ENCODE data around the gene CDKN3. TPM values are rescaled to one million over a fixed set of nuclear protein-coding genes. Genes with fewer than 3 reads are reported as not detected.
"Not testable (repeated sequence)": the region's sequence is repeated elsewhere in the genome, so short reads cannot be mapped to it uniquely, and the experiment has no call there.

Gene CDKN3
- total RNA-seq, 2 donors from 2014 or later = 68.0 to 73.3 TPM

DNA sequence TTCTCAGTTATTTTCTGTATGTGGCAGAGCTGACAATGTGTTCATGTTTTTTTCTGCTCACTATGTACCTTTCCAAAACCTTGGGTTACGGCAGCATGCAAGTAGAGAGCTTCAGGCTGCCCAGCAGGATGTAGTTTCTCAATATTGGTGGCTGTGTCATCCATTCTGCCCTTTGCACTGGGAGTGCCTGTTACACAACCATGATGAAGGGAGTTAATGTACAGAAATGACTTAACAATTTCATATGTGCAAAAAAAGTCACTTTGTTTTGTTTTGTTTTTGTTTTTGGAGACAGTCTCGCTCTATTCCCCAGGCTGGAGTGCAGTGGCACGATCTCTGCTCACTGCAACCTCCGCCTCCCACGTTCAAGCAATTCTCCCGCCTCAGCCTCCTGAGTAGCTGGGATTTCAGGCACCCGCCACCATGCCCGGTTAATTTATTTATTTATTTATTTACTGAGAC, 50.5 kb downstream of the CDKN3 start:
- no peak overlapping the region for H3K4me3 Mint-ChIP-seq
- H3K36me3 Mint-ChIP-seq (ENCODE audit: low read depth) = no peaks in the 10 kb centered on the region
- H3K27me3 Mint-ChIP-seq = peaks cover 4% of the 10 kb centered on the region
- ATAC-seq (replicated peaks) = no peak
- H3K4me1 Mint-ChIP-seq = peaks cover 6% of the 10 kb centered on the region
- H3K9me3 Mint-ChIP-seq = no peaks in the 10 kb centered on the region
- H3K27ac Mint-ChIP-seq = no peak overlapping the region

DNA sequence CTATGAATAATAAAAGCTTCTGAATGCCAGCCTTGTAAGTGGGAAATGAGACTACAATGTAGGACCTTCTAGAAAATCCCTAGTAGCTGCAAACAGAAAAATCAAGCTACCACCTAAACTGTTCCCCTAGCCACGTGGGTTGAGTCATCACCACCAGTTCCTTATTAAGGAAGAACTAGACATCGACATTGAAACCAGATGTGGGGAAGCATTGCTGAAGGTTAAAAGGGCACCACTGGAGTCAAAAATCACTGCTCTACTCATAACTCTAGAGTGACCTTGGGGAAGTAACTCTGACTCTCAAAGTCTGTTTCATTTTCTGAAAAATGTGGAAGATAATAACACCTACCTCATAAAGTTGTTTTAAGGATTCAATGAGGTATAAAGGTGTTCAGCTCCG, 53.7 kb downstream of the CDKN3 start:
- no peak overlapping the region for H3K27ac Mint-ChIP-seq
- peak; percentile 89 for ATAC-seq (replicated peaks)
- H3K36me3 Mint-ChIP-seq (ENCODE audit: low read depth) = no peaks in the 10 kb centered on the region
- H3K27me3 Mint-ChIP-seq = no peaks in the 10 kb centered on the region
- no peaks in the 10 kb centered on the region for H3K9me3 Mint-ChIP-seq
- peaks cover 6% of the 10 kb centered on the region for H3K4me1 Mint-ChIP-seq
- H3K4me3 Mint-ChIP-seq = peak overlapping the region; percentile 3

DNA sequence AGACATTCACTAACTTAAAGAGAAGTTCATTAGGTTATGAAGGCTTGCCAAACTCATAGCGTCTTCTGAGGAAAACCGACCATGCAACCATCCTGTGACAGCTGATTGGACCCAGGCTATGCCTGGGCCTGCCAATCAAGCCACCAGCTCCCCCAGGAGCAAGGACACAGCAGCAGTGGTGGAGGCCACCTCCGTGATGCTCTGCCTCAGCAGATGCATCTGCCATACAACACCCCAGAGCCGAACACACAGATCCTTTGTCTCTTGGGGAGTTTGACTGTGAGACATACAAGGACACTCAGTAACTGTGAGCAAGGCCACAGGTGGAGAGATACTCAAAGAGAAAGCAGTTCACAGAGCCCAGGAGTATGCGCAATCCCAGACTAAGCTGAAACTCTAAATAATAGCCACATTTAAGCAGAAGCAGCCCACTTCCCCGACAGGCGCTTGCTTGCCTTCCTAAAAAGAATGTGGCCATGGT, 54.4 kb downstream of the CDKN3 start:
- H3K27ac Mint-ChIP-seq = no peak overlapping the region
- no peaks in the 10 kb centered on the region for H3K36me3 Mint-ChIP-seq (ENCODE audit: low read depth)
- H3K4me3 Mint-ChIP-seq = peak overlapping the region; percentile 3
- H3K27me3 Mint-ChIP-seq = no peaks in the 10 kb centered on the region
- H3K4me1 Mint-ChIP-seq = peaks cover 6% of the 10 kb centered on the region
- no peak for ATAC-seq (replicated peaks)
- no peaks in the 10 kb centered on the region for H3K9me3 Mint-ChIP-seq

DNA sequence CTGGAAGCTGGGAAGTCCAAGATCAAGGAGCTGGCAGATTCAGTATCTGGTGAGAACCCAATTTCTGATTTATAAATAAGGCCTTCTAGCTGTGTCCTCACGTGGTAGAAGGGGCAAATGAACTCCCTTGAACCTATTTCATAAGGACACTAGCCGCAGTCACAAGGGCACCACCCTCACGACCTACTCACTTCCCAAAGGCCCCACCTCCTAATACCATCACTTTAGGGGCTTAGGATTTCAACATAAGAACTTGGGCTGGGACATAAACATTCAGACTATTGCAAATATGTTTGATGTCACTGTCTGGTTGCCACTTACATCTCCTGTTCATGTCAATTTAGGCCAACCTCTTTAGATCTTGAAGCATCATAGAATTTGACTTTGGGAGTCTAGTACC, 55.2 kb downstream of the CDKN3 start:
- Mint-ChIP-seq H3K9me3 (no peaks in the 10 kb centered on the region), H3K4me3 (no peak overlapping the region), H3K27me3 (no peaks in the 10 kb centered on the region), H3K27ac (no peak overlapping the region), H3K4me1 (peaks cover 6% of the 10 kb centered on the region), H3K36me3 (ENCODE audit: low read depth) (no peaks in the 10 kb centered on the region)
- no peak for ATAC-seq (replicated peaks)

DNA sequence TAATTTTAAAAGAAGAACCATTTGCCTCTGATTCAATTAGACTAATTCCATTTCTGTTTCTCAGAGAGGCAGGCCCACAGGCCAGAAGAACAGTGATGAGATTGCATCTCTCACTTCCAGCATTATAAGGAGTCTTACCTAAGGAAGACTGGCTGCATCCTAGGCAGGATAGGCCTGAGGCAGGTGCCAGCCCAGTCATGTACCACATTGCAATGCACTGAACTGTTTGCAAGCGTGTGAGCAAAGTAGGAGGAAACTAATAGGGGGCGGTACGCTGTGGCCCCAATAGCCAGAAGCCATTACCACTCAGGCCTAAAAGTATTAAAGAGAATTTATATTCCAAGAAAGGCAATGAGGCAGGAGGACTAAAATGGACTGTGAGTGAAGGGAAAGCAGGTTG, 56.4 kb downstream of the CDKN3 start:
- H3K27me3 Mint-ChIP-seq = no peaks in the 10 kb centered on the region
- H3K9me3 Mint-ChIP-seq = no peaks in the 10 kb centered on the region
- H3K27ac Mint-ChIP-seq = no peak overlapping the region
- H3K4me3 Mint-ChIP-seq = no peak overlapping the region
- peaks cover 6% of the 10 kb centered on the region for H3K4me1 Mint-ChIP-seq
- ATAC-seq (replicated peaks) = no peak
- no peaks in the 10 kb centered on the region for H3K36me3 Mint-ChIP-seq (ENCODE audit: low read depth)

DNA sequence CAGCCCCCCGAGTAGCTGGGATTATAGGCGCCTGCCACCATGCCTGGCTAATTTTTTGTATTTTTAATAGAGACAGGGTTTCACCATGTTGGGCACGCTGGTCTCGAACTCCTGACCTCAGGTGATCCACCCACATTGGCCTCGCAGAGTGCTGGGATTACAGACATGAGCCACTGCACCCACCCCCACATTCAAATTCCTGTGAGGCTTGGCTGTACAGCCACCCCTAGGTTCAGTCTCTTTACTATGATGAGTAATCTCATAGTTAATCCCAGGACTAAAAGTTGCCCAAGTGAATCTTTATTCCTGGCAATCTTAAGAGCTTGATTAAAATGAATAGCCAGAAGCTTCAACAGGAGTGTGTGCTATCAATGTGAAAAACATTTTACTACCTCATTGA, 57.2 kb downstream of the CDKN3 start:
- H3K4me1 Mint-ChIP-seq; H3K36me3 Mint-ChIP-seq (ENCODE audit: low read depth); ATAC-seq (replicated peaks); H3K27ac Mint-ChIP-seq; H3K9me3 Mint-ChIP-seq; H3K4me3 Mint-ChIP-seq; H3K27me3 Mint-ChIP-seq: not testable (repeated sequence)

DNA sequence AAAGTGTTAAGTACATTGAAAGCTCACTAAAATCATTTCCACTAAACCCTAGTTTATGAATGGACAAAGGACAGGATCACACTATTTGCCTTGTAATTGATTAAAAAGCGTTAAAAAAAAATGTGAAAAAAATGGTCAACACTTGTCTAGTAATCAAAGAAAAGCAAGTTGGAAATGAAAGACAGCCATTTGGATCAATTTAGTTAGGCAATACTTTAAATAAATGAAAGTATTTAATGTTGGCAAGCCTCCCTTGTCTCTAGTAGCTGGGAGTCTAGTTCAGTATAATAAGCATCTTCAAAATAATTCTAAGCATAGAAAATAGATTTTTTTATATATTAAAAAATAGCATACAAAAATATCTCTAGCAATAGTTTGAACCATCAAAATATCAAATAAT, 58.6 kb downstream of the CDKN3 start:
- peaks cover 6% of the 10 kb centered on the region for H3K4me1 Mint-ChIP-seq

DNA sequence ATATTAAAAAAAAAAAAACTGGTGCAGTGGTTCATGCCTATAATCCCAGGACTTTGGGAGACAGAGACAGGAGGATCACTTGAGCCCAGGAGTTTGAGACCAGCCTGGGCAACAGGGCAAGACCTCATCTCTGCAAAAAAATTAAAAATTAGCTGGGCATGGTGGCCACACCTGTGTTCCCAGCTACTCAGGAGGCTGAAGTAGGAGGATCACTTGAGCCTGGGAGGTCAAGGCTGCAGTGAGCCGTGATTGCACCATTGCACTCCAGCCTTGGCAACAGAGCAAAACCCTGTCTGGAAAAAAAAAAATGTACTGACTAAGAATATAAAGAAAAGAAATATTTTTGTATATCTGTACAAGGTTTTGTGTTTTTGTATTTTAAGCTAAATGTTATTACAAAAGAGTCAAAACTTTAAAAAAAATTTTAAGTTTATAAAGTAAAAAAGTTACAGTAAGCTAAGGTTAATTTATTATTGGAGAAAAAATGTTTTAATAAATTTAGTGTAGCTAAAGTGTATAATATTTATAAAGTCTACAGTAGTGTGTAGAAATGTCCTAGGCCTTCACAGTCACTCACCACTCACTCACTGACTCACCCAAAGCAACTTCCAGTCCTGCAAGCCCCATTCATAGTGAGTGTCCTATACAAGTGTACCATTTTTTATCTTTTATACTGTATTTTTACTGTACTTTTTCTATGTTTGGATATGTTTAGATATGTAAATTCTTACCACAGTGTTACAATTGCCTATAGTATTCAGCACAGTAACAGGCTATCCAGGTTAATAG, 60.2 kb downstream of the CDKN3 start:
- not testable (repeated sequence) for H3K4me3 Mint-ChIP-seq; H3K36me3 Mint-ChIP-seq (ENCODE audit: low read depth)

More for the DNA sequence above, 58.6 kb downstream of the CDKN3 start:
- Mint-ChIP-seq H3K36me3 (ENCODE audit: low read depth) (no peaks in the 10 kb centered on the region), H3K4me3 (no peak overlapping the region), H3K27me3 (no peaks in the 10 kb centered on the region), H3K9me3 (no peaks in the 10 kb centered on the region), H3K27ac (no peak overlapping the region)
- ATAC-seq (replicated peaks) = no peak

DNA sequence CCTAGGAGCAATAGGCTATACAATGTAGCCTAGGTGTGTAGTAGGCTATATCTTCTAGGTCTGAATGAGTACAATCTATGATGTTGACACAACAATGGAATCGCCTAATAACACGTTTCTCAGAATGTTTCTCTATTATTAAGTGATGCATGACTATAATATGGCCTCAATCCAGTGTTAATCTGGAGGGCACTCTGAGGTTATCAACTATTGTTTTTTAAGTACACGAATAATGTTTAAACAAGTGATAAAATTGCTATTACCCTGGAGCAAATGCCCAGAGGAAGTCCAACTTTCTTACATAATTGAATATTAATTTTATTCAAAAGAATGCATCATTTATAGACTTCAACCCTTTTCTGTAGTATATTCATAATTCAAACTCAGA, 60.8 kb downstream of the CDKN3 start:
- Mint-ChIP-seq H3K36me3 (ENCODE audit: low read depth) (no peaks in the 10 kb centered on the region), H3K27me3 (no peaks in the 10 kb centered on the region), H3K27ac (no peak overlapping the region), H3K4me1 (no peaks in the 10 kb centered on the region), H3K9me3 (no peaks in the 10 kb centered on the region), H3K4me3 (no peak overlapping the region)
- ATAC-seq (replicated peaks) = no peak

More for the DNA sequence above, 60.2 kb downstream of the CDKN3 start:
- H3K27ac Mint-ChIP-seq; H3K9me3 Mint-ChIP-seq; ATAC-seq (replicated peaks); H3K27me3 Mint-ChIP-seq; H3K4me1 Mint-ChIP-seq: not testable (repeated sequence)

DNA sequence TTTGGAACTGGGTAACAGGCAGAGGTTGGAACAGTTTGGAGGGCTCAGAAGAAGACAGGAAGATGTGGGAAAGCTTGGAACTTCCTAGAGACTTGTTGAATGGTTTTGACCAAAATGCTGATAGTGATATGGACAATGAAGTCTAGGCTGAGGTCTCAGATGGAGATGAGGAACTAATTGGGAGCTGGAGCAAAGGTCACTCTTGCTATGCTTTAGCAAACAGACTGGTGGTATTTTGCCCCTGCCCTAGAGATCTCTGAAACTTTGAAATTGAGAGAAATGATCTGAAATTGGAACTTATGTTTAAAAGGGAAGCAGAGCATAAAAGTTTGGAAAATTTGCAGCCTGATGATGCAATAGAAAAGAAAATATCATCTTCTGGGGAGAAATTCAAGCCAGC, 61.7 kb downstream of the CDKN3 start:
- H3K9me3 Mint-ChIP-seq; H3K4me1 Mint-ChIP-seq; ATAC-seq (replicated peaks); H3K27me3 Mint-ChIP-seq; H3K36me3 Mint-ChIP-seq (ENCODE audit: low read depth); H3K4me3 Mint-ChIP-seq; H3K27ac Mint-ChIP-seq: not testable (repeated sequence)

DNA sequence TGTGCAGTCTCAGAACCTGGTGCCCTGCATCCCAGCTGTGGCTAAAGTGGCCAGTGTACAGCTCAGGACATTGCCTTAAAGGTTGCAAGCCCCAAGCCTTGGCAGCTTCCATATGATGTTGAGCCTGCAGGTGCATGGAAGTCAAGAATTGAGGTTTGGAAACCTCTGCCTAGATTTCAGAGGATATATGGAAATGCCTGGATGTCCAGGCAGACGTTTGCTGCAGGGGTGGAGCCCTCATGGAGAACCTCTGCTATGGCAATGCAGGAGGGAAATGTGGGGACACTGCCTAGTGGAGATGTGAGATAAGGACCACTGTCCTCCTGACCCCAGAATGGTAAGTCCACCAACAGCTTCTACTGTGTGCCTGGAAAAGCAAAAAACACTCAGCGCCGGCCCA, 62.3 kb downstream of the CDKN3 start:
- H3K36me3 Mint-ChIP-seq (ENCODE audit: low read depth) = no peaks in the 10 kb centered on the region
- no peaks in the 10 kb centered on the region for H3K4me1 Mint-ChIP-seq
- H3K9me3 Mint-ChIP-seq = no peaks in the 10 kb centered on the region
- H3K4me3 Mint-ChIP-seq = no peak overlapping the region
- no peaks in the 10 kb centered on the region for H3K27me3 Mint-ChIP-seq
- ATAC-seq (replicated peaks) = no peak
- no peak overlapping the region for H3K27ac Mint-ChIP-seq

DNA sequence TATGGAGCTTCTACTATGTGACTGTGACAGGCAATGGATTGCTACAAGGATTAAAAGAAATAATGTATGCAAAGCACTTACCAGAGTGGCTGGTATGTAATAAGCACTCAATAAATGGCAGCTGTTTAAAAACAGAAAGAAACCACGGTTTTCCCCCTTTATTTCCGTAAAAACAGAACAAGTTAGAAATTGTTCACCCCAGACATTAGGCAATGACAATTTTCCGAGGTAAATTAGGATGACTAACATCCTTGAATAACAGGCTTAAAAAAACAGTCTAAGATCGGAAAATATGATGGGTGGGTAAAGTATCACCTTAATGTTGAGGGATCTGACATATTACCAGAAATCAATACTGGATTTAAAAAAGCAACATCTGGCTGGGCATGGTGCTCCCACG, 65.2 kb downstream of the CDKN3 start:
- ATAC-seq (replicated peaks) = peak; percentile 80
- Mint-ChIP-seq H3K36me3 (ENCODE audit: low read depth) (no peaks in the 10 kb centered on the region), H3K27me3 (no peaks in the 10 kb centered on the region), H3K4me1 (no peaks in the 10 kb centered on the region), H3K4me3 (peak overlapping the region; percentile 39), H3K9me3 (no peaks in the 10 kb centered on the region), H3K27ac (peak overlapping the region; percentile 83)

DNA sequence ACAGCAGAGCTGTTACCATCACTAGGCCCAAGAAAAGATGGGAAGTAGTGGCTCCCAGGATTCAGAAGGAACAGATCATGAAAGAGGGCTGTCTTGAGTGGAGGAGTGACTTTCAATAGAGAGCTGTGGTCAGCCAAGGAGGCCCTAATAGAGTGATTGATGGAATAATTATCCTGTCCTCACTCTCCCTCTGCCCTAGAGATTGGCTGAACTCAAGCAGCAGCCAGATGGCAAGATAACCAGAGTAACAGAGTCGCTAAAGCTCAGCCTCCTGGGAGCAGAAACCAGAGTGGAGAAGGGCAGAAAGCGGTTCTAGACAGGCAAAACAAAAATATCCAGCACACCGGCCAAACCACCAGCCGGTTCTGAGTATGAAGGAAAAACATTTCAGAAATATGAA, 68.8 kb downstream of the CDKN3 start:
- no peaks in the 10 kb centered on the region for H3K4me1 Mint-ChIP-seq

DNA sequence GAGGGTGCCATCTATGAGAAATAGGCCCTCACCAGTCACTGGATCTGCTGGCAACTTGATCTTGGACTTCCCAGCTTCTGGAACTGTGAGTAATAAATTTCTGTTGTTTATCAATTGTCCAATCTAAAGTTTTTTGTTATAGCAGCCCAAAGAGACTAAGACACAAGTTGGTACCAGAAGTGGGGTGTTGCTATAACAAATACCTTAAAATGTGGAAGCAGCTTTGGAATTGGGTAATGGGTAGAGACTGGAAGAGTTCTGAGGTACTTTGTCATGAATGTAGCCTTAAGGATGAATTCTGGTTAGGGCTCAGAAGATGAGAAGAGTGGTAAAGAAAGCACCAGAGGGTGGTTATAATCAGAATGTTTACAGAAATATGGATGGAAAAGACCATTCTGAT, 70.5 kb downstream of the CDKN3 start:
- H3K27ac Mint-ChIP-seq = no peak overlapping the region
- H3K4me3 Mint-ChIP-seq = no peak overlapping the region
- ATAC-seq (replicated peaks) = no peak
- no peaks in the 10 kb centered on the region for H3K27me3 Mint-ChIP-seq
- H3K4me1 Mint-ChIP-seq = no peaks in the 10 kb centered on the region
- peaks cover 10% of the 10 kb centered on the region for H3K9me3 Mint-ChIP-seq
- peaks cover 13% of the 10 kb centered on the region for H3K36me3 Mint-ChIP-seq (ENCODE audit: low read depth)

More for the DNA sequence above, 68.8 kb downstream of the CDKN3 start:
- H3K27ac Mint-ChIP-seq = no peak overlapping the region
- no peak for ATAC-seq (replicated peaks)
- H3K4me3 Mint-ChIP-seq = no peak overlapping the region
- H3K36me3 Mint-ChIP-seq (ENCODE audit: low read depth) = peaks cover 13% of the 10 kb centered on the region
- no peaks in the 10 kb centered on the region for H3K27me3 Mint-ChIP-seq
- H3K9me3 Mint-ChIP-seq = peaks cover 10% of the 10 kb centered on the region

Data from activated T-helper 17 cell treated with anti-CD3 and anti-CD28 coated beads, Interleukin-2, amount 50 U/mL, for 72 hours (primary cell).